Endodermal cell (in vitro differentiated cells): ENCODE results near the gene MEP1A. TPM values are rescaled to one million over a fixed set of nuclear protein-coding genes. Genes with fewer than 3 reads are reported as not detected.

ENCODE experiments used
- DNase-seq: peaks from one replicate; pipeline ENCODE4 v3.0.0-alpha.2; 2017
- H3K27ac ChIP-seq: 2 replicates; pipeline ENCODE4 v1.5.1; 2013; ENCODE audit warnings: mild to moderate bottlenecking, low read depth, low read length, moderate library complexity
- H3K27me3 ChIP-seq: 2 replicates; pipeline ENCODE4 v1.6.1; 2013; ENCODE audit warnings: mild to moderate bottlenecking, low read length, moderate library complexity; ENCODE audit not compliant: insufficient read depth, control insufficient read depth, poor library complexity, severe bottlenecking
- H3K36me3 ChIP-seq: 2 replicates; pipeline ENCODE4 v1.7.0; 2013; ENCODE audit warnings: mild to moderate bottlenecking, low read length, moderate library complexity; ENCODE audit not compliant: control insufficient read depth, insufficient read depth
- H3K4me1 ChIP-seq: one replicate; pipeline ENCODE4 v1.7.0; 2013; ENCODE audit warnings: low read length; ENCODE audit not compliant: control insufficient read depth, insufficient read depth
- H3K4me3 ChIP-seq: 2 replicates; pipeline ENCODE4 v1.5.1; 2013; ENCODE audit warnings: mild to moderate bottlenecking, low read length, moderate library complexity
- H3K9ac ChIP-seq: 2 replicates; pipeline ENCODE4 v1.6.1; 2013; ENCODE audit warnings: mild to moderate bottlenecking, low read length, moderate library complexity; ENCODE audit not compliant: poor library complexity, severe bottlenecking; ENCODE audit errors: extremely low read depth
- H3K9me3 ChIP-seq: 2 replicates; pipeline ENCODE4 v1.6.1; 2013; ENCODE audit warnings: mild to moderate bottlenecking, low read length, moderate library complexity; ENCODE audit not compliant: control insufficient read depth
- H3K27ac Mint-ChIP-seq: 2 replicates; pipeline ENCODE4 v1.8.0; 2020; ENCODE audit warnings: mixed read lengths
- H3K27me3 Mint-ChIP-seq: 2 replicates; pipeline ENCODE4 v1.8.0; 2021; ENCODE audit warnings: mild to moderate bottlenecking, mixed read lengths; ENCODE audit not compliant: insufficient read depth
- H3K36me3 Mint-ChIP-seq: 2 replicates; pipeline ENCODE4 v1.8.0; 2020; ENCODE audit warnings: low read depth, mixed read lengths
- H3K4me1 Mint-ChIP-seq: 2 replicates; pipeline ENCODE4 v1.8.0; 2020; ENCODE audit warnings: mixed read lengths
- H3K4me3 Mint-ChIP-seq: 2 replicates; pipeline ENCODE4 v1.8.0; 2020; ENCODE audit warnings: mild to moderate bottlenecking, moderate library complexity, mixed read lengths
- H3K9me3 Mint-ChIP-seq: 2 replicates; pipeline ENCODE4 v1.8.0; 2020; ENCODE audit warnings: mild to moderate bottlenecking, mixed read lengths
- CTCF ChIP-seq: fragments of 200-600 bp; sonication (generic); conservative IDR thresholded peaks from 2 replicates; pipeline ENCODE4 v1.5.0; 2021; ENCODE audit warnings: antibody characterized with exemption, mild to moderate bottlenecking
- WGBS, 2 experiments: methylation state at CpG; one replicate each; pipeline versions ENCODE4 v1.1.5 to v1.1.7; 2013; ENCODE audit warnings: missing lambda C conversion rate in 2 of 2, mixed read lengths in 1 of 2; ENCODE audit not compliant: insufficient coverage in 1 of 2, insufficient read length in 1 of 2; 5-methylcytosine and 5-hydroxymethylcytosine counted together
- total RNA-seq, 2 donors: library from RNA; stranded (reverse); fragmentation: NEBNext Ultra II Directional in 1 of 2; extraction: Animal tissue kit (Norgen Biotek cat#: 25700) in 1 of 2; gene quantifications; 2 replicates in 1 of 2; 3 replicates in 1 of 2; pipeline ENCODE4 v1.2.1, GENCODE V29; 2021

Gene MEP1A
- total RNA-seq, 2 donors from 2014 or later, result not detected

GRCh38 chr6:46745973-46746372, 47.2 kb upstream of the MEP1A start:
- Mint-ChIP-seq H3K4me3 (no peak overlapping the region), H3K4me1 (peaks cover 6% of the 10 kb centered on the region), H3K36me3 (no peaks in the 10 kb centered on the region), H3K27me3 (peaks cover 9% of the 10 kb centered on the region), H3K27ac (no peak overlapping the region), H3K9me3 (no peaks in the 10 kb centered on the region)
- WGBS, 2 experiments, result 86 to 100% methylated on average over 1 to 2 of the region's 2 CpGs
- no peaks in the 10 kb centered on the region for H3K36me3 ChIP-seq
- no peak for DNase-seq
- H3K4me1 ChIP-seq, result no peaks in the 10 kb centered on the region
- H3K27ac ChIP-seq, result no peak overlapping the region
- no peak overlapping the region for H3K4me3 ChIP-seq
- no peak for TF ChIP-seq CTCF
- peaks cover 17% of the 10 kb centered on the region for H3K27me3 ChIP-seq
- no peaks in the 10 kb centered on the region for H3K9me3 ChIP-seq
- H3K9ac ChIP-seq, result no peak overlapping the region

DNA sequence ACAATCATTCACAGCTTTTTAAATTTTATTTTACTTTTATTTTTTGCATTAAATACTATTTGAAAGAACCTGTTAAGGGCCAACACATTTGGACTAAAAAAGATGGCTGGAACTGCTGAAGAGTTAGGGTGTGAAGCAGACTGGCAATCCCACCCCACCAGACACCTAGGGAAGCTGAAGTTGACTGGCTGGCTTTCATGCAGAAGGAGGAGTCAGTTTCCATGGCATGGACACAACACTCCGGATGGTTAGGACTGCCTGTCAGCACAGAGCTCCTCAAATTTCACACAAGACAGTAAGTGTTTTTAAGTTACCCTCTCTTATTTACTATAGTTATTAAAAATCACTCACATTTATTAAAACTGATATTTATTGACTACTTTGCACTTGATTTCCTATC, 46.5 kb upstream of the MEP1A start, which contains the start of gene ANKRD66:
Gene ANKRD66, plus strand, starts transcription at position 238 of the 400 bp plus-strand sequence. CDS start 5,016 bp downstream, outside the sequence.
- H3K4me3 ChIP-seq, result no peak within 1 kb of the TSS
- Mint-ChIP-seq H3K4me3 (no peak within 1 kb of the TSS), H3K9me3 (no peaks in the 10 kb centered on the region), H3K27ac (no peak within 1 kb of the TSS), H3K36me3 (no peaks in the 10 kb centered on the region), H3K4me1 (peaks cover 6% of the 10 kb centered on the region), H3K27me3 (peaks cover 9% of the 10 kb centered on the region)
- H3K9ac ChIP-seq, result no peak within 1 kb of the TSS
- no peaks in the 10 kb centered on the region for H3K36me3 ChIP-seq
- 67 to 69% methylated on average over 1 of the region's 1 CpG for WGBS, 2 experiments
- no peak for DNase-seq
- peaks cover 17% of the 10 kb centered on the region for H3K27me3 ChIP-seq
- no peak for TF ChIP-seq CTCF
- no peaks in the 10 kb centered on the region for H3K4me1 ChIP-seq
- H3K27ac ChIP-seq, result no peak within 1 kb of the TSS
- no peaks in the 10 kb centered on the region for H3K9me3 ChIP-seq

DNA sequence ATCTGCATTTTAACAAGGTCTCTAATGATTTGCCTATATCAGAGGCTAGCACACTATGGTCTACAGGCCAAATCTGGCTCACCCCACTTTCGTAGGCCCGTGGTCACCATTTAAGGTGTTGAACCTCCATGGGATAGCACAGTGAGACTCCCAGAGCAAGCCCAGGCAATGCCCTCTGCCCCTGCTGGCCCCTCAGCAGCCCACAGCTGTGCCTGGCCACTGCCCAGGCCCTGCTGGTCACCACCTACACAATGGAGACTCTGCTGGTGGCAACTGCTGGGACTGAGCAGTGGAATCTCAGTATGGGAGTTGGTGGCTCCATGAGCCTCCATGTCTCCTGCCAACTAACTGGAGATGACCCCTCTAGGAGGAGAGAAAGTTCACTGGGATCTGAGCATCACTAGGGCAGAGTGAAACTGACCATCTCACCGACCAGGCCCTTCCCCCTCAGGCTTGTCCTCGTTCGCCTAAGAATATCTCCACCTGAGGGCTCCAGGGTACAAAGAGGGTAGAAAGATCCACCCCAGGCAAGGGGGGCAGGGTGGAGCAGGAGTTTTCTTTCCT, 44.2 kb upstream of the MEP1A start:
- H3K27me3 Mint-ChIP-seq, result peaks cover 9% of the 10 kb centered on the region
- TF ChIP-seq CTCF, result no peak
- H3K4me1 ChIP-seq, result no peaks in the 10 kb centered on the region
- H3K9ac ChIP-seq, result no peak overlapping the region
- H3K9me3 ChIP-seq, result no peaks in the 10 kb centered on the region
- H3K27me3 ChIP-seq, result peaks cover 17% of the 10 kb centered on the region
- H3K27ac ChIP-seq, result no peak overlapping the region
- H3K9me3 Mint-ChIP-seq, result no peaks in the 10 kb centered on the region
- no peak overlapping the region for H3K27ac Mint-ChIP-seq
- no peak overlapping the region for H3K4me3 ChIP-seq
- peaks cover 6% of the 10 kb centered on the region for H3K4me1 Mint-ChIP-seq
- H3K36me3 Mint-ChIP-seq, result no peaks in the 10 kb centered on the region
- no peak overlapping the region for H3K4me3 Mint-ChIP-seq
- 76 to 92% methylated on average over 2 to 5 of the region's 5 CpGs for WGBS, 2 experiments
- H3K36me3 ChIP-seq, result no peaks in the 10 kb centered on the region
- DNase-seq, result no peak
